ENCODE data around the gene C16orf95.

The C16orf95 gene

DNA sequence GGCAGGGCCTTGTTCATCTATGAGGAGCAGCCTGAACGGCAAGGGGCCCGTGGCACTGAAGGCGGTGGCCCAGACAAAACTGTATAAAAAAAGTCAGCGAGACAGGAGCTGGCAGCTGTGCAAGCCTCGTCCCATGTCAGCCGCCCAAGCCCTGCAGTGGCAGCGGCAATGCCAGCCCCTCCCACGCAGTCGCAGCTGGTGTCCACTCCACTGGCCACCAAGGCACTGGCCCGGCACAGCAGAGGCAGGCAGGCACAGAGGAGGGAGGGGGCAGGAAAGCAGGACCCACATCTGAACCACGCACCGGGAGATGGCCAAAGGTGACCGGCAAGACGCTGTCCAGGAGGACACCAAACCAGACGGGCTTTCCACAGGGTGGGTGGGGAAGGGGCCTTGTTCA, 15.9 kb upstream of the C16orf95 start:
- Histone ChIP-seq H3K9me3 (ENCODE audit: insufficient read depth, low read length) (no peaks in the 10 kb centered on the region), H3K4me3 (ENCODE audit: low read length) (no peak overlapping the region), H3K4me1 (ENCODE audit: low read length) (no peaks in the 10 kb centered on the region), H3K27me3 (ENCODE audit: low read depth, low read length) (no peaks in the 10 kb centered on the region), H2AFZ (ENCODE audit: low read depth, low read length) (no peak overlapping the region), H3K36me3 (replicated peaks; ENCODE audit: low read depth, low read length) (no peaks in the 10 kb centered on the region), H3K9ac (ENCODE audit: low read length) (no peak overlapping the region), H3K27ac (ENCODE audit: low read length) (no peak overlapping the region), H3K4me2 (ENCODE audit: low read length) (no peak overlapping the region), H4K20me1 (ENCODE audit: insufficient read depth, low read length) (no peaks in the 10 kb centered on the region), H3K79me2 (ENCODE audit: low read length) (no peaks in the 10 kb centered on the region)
- TF ChIP-seq, protein P1, sequence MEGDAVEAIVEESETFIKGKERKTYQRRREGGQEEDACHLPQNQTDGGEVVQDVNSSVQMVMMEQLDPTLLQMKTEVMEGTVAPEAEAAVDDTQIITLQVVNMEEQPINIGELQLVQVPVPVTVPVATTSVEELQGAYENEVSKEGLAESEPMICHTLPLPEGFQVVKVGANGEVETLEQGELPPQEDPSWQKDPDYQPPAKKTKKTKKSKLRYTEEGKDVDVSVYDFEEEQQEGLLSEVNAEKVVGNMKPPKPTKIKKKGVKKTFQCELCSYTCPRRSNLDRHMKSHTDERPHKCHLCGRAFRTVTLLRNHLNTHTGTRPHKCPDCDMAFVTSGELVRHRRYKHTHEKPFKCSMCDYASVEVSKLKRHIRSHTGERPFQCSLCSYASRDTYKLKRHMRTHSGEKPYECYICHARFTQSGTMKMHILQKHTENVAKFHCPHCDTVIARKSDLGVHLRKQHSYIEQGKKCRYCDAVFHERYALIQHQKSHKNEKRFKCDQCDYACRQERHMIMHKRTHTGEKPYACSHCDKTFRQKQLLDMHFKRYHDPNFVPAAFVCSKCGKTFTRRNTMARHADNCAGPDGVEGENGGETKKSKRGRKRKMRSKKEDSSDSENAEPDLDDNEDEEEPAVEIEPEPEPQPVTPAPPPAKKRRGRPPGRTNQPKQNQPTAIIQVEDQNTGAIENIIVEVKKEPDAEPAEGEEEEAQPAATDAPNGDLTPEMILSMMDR (IDR thresholded peaks at IDR 0.05; ENCODE audit: low read depth, low read length): no peak
- no peak for TF ChIP-seq EZH2phosphoT487 (IDR thresholded peaks at IDR 0.05; ENCODE audit: low read depth)

DNA sequence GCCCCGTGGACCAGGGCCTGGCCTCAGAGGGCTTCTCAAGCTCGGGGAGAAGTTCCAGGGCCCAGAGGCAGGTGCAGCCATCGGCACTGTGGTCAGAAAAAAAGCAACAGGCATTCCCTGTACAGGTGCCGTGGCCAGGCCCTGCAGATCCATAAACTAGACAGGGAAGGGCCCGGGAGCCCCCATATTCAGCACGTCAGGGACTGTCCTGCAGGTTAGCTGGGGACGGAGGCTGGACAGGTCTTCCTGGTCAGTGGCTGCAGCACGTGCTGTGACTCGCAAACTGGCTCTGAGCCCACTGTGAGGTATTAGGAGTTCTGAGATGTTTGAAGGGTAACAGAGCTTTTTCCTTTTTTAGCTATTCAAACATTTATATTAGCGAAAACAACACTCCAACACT, 15.0 kb upstream of the C16orf95 start:
- Histone ChIP-seq H3K27me3 (ENCODE audit: low read depth, low read length) (no peaks in the 10 kb centered on the region), H4K20me1 (ENCODE audit: insufficient read depth, low read length) (no peaks in the 10 kb centered on the region), H3K4me3 (ENCODE audit: low read length) (no peak overlapping the region), H2AFZ (ENCODE audit: low read depth, low read length) (no peak overlapping the region), H3K79me2 (ENCODE audit: low read length) (no peaks in the 10 kb centered on the region), H3K4me1 (ENCODE audit: low read length) (no peaks in the 10 kb centered on the region), H3K36me3 (replicated peaks; ENCODE audit: low read depth, low read length) (no peaks in the 10 kb centered on the region), H3K9ac (ENCODE audit: low read length) (no peak overlapping the region), H3K4me2 (ENCODE audit: low read length) (no peak overlapping the region), H3K27ac (ENCODE audit: low read length) (no peak overlapping the region), H3K9me3 (ENCODE audit: insufficient read depth, low read length) (no peaks in the 10 kb centered on the region)
- TF ChIP-seq, protein P1 (IDR thresholded peaks at IDR 0.05; ENCODE audit: low read depth, low read length): no peak
- no peak for TF ChIP-seq EZH2phosphoT487 (IDR thresholded peaks at IDR 0.05; ENCODE audit: low read depth)

DNA sequence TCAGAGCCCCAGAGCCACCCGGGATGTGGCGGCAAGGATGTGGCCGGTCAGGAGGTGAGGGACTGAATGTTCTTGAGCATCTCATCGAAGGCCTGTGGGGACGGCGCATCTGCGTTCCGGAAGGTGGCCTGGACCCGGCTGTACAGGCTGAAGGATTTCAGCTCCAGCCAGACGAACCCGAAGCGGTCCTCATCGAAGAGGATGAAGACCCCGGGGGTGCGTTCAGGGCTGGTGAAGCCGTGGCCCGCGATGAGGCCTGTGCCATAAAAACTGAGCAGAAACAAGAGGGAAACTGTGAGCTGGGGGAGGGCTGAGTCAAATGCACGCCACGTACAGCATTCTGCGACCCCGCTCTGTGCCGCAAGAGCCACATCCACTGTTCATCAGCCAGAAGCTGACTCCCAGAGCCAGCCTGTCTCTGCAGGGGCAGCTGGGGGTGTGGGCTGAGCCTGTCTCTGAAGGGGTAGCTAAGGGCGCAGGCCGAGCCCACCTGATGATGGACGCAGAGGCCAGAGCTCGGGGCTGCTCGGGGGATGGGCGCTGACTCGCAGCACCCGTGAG, 14.1 kb upstream of the C16orf95 start:
- H2AFZ ChIP-seq (ENCODE audit: low read depth, low read length): no peak overlapping the region
- H3K9ac ChIP-seq (ENCODE audit: low read length): no peak overlapping the region
- no peaks in the 10 kb centered on the region for H3K9me3 ChIP-seq (ENCODE audit: insufficient read depth, low read length)
- H3K27me3 ChIP-seq (ENCODE audit: low read depth, low read length): no peaks in the 10 kb centered on the region
- no peak overlapping the region for H3K4me3 ChIP-seq (ENCODE audit: low read length)
- H3K27ac ChIP-seq (ENCODE audit: low read length): no peak overlapping the region
- no peaks in the 10 kb centered on the region for H3K4me1 ChIP-seq (ENCODE audit: low read length)
- no peaks in the 10 kb centered on the region for H4K20me1 ChIP-seq (ENCODE audit: insufficient read depth, low read length)
- no peak for TF ChIP-seq EZH2phosphoT487 (IDR thresholded peaks at IDR 0.05; ENCODE audit: low read depth)
- TF ChIP-seq, protein P1 (IDR thresholded peaks at IDR 0.05; ENCODE audit: low read depth, low read length): no peak
- no peaks in the 10 kb centered on the region for H3K36me3 ChIP-seq (replicated peaks; ENCODE audit: low read depth, low read length)
- H3K4me2 ChIP-seq (ENCODE audit: low read length): no peak overlapping the region
- H3K79me2 ChIP-seq (ENCODE audit: low read length): no peaks in the 10 kb centered on the region

DNA sequence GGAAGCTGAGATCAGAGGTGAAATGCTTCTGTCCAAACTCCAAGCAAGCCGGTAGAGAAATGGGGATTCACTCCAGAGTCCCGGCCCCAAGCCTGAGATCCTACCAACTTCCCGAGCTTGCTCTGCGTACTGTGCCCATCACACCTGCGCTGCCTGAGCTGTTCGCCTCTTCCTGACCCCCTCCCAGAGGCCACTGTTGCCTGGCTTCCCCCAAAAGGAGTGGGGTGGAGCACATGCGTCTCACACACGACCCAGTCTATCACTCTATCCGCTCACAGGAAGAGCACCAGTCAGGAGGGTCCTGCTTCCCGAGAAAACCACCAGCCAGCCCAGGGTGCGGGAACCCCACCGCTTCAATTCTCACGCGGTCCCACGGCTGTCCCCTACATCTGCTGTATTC, 13.5 kb upstream of the C16orf95 start:
- Histone ChIP-seq H3K27me3 (ENCODE audit: low read depth, low read length) (no peaks in the 10 kb centered on the region), H2AFZ (ENCODE audit: low read depth, low read length) (no peak overlapping the region), H3K4me2 (ENCODE audit: low read length) (no peak overlapping the region), H3K4me3 (ENCODE audit: low read length) (no peak overlapping the region), H3K9ac (ENCODE audit: low read length) (no peak overlapping the region), H3K4me1 (ENCODE audit: low read length) (no peaks in the 10 kb centered on the region), H4K20me1 (ENCODE audit: insufficient read depth, low read length) (no peaks in the 10 kb centered on the region), H3K79me2 (ENCODE audit: low read length) (no peaks in the 10 kb centered on the region), H3K9me3 (ENCODE audit: insufficient read depth, low read length) (no peaks in the 10 kb centered on the region), H3K36me3 (replicated peaks; ENCODE audit: low read depth, low read length) (no peaks in the 10 kb centered on the region), H3K27ac (ENCODE audit: low read length) (no peak overlapping the region)
- no peak for TF ChIP-seq EZH2phosphoT487 (IDR thresholded peaks at IDR 0.05; ENCODE audit: low read depth)
- TF ChIP-seq, protein P1 (IDR thresholded peaks at IDR 0.05; ENCODE audit: low read depth, low read length): no peak

All from OCI-LY3 (cell line).